ENCODE measurements around the gene ZNF333. TPM values are rescaled to one million over a fixed set of nuclear protein-coding genes. Genes with fewer than 3 reads are reported as not detected.

Gene ZNF333
- total RNA-seq, 2 experiments from 2014 or later: 6.4 to 7.1 TPM

DNA sequence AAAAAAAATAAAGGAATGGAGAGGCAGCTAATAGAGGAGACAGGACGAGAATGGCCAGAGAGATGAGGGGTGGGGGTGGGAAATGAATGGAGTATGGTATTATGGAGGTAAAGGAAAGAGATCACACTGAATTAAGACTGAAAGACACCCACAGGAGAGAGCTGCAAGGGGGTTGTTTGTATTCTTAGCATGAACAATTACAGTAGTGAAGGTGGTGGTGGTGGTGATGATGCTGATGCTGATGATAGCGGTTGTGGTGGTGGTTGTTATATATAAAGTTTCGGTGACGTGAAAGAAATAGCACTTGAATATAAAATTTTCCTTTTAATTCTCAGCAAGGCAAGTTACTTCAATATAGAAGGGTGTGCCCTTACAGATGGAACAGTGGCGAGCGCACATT lies 12.4 kb upstream of the ZNF333 start:
- no peak for DNase-seq
- Mint-ChIP-seq H3K4me1 (no peaks in the 10 kb centered on the region), H3K4me3 (no peak overlapping the region)

GRCh38 chr19:14678199-14678598 lies 11.6 kb upstream of the ZNF333 start:
- no peaks in the 10 kb centered on the region for H3K9me3 Mint-ChIP-seq
- H3K27ac Mint-ChIP-seq: no peak overlapping the region
- H3K4me3 Mint-ChIP-seq: no peak overlapping the region
- H3K36me3 Mint-ChIP-seq: no peaks in the 10 kb centered on the region
- H3K4me1 Mint-ChIP-seq: no peaks in the 10 kb centered on the region
- H3K27me3 Mint-ChIP-seq: peaks cover 16% of the 10 kb centered on the region
- no peak for DNase-seq

More for the DNA sequence above, 12.4 kb upstream of the ZNF333 start:
- Mint-ChIP-seq H3K27ac (no peak overlapping the region), H3K9me3 (no peaks in the 10 kb centered on the region), H3K27me3 (peaks cover 13% of the 10 kb centered on the region), H3K36me3 (no peaks in the 10 kb centered on the region)

DNA sequence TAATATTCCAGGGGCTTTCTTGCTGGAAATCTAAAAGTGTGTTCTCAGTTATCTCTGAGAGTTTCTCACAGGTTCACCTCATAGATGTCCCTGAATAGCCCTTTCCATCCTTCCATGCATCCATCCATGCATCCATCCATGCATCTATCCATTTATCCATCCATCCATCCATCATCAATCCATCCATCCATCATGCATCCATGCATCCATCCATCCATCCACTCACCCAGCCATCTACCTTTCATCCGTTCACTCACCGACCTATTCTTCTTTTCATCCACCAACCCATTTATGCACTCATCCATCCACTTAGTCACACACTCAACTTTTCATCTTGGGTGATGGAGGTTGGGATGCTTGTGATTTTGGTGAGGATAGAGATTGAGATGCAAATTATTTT lies 7.8 kb upstream of the ZNF333 start:
- Mint-ChIP-seq H3K4me3 (no peak overlapping the region), H3K4me1 (no peaks in the 10 kb centered on the region), H3K27me3 (peaks cover 4% of the 10 kb centered on the region), H3K9me3 (no peaks in the 10 kb centered on the region), H3K27ac (no peak overlapping the region), H3K36me3 (no peaks in the 10 kb centered on the region)
- no peak for DNase-seq

- DNase-seq: no peak
- H3K4me1 Mint-ChIP-seq: no peaks in the 10 kb centered on the region
- peaks cover 4% of the 10 kb centered on the region for H3K27me3 Mint-ChIP-seq
- no peaks in the 10 kb centered on the region for H3K9me3 Mint-ChIP-seq
- H3K4me3 Mint-ChIP-seq: no peak overlapping the region
- no peak overlapping the region for H3K27ac Mint-ChIP-seq
- no peaks in the 10 kb centered on the region for H3K36me3 Mint-ChIP-seq
These were observed 6.4 kb upstream of the ZNF333 start for GRCh38 chr19:14683439-14683838.

- no peak overlapping the region for H3K27ac Mint-ChIP-seq
- no peaks in the 10 kb centered on the region for H3K36me3 Mint-ChIP-seq
- no peak overlapping the region for H3K4me3 Mint-ChIP-seq
- peak; percentile 2 for DNase-seq
- H3K4me1 Mint-ChIP-seq: peaks cover 9% of the 10 kb centered on the region
- peaks cover 4% of the 10 kb centered on the region for H3K27me3 Mint-ChIP-seq
- H3K9me3 Mint-ChIP-seq: no peaks in the 10 kb centered on the region
These were observed 3.4 kb upstream of the ZNF333 start for GRCh38 chr19:14686411-14686810.

DNA sequence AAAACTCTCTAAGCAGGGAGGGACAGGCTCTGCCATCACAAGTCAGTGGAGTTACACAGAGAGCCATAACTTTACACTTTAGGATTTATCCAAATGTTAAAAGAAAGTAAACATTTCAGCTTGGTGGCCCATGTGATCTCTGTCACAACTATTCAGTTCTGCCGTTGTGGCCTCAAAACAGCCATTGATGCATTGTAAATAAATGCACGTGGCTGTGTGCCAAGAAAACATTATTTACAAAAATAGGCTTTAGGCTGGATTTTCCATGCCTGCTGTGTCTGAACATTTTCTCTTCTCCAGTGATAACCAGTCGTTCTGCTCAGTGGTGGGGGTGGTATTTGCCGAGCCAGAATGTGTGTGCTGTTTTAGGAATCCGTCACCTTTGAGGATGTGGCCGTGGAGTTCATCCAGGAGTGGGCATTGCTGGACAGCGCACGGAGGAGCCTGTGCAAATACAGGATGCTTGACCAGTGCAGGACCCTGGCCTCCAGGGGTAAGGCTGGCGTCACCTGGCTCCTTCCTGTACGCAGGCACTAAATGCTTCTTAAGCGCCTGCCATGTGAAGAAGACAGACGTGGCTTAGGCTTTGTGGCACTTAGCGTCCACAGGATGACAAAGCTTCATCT lies 4.9 kb downstream of the ZNF333 start:
- Mint-ChIP-seq H3K4me3 (no peak overlapping the region), H3K9me3 (no peaks in the 10 kb centered on the region), H3K36me3 (peaks cover 15% of the 10 kb centered on the region), H3K4me1 (peaks cover 11% of the 10 kb centered on the region), H3K27ac (no peak overlapping the region), H3K27me3 (no peaks in the 10 kb centered on the region)
- no peak for DNase-seq

GRCh38 chr19:14695471-14695870 lies 5.6 kb downstream of the ZNF333 start:
- H3K27ac Mint-ChIP-seq: no peak overlapping the region
- no peak overlapping the region for H3K4me3 Mint-ChIP-seq
- H3K27me3 Mint-ChIP-seq: no peaks in the 10 kb centered on the region
- no peaks in the 10 kb centered on the region for H3K9me3 Mint-ChIP-seq
- peaks cover 17% of the 10 kb centered on the region for H3K36me3 Mint-ChIP-seq
- no peak for DNase-seq
- H3K4me1 Mint-ChIP-seq: peaks cover 10% of the 10 kb centered on the region

DNA sequence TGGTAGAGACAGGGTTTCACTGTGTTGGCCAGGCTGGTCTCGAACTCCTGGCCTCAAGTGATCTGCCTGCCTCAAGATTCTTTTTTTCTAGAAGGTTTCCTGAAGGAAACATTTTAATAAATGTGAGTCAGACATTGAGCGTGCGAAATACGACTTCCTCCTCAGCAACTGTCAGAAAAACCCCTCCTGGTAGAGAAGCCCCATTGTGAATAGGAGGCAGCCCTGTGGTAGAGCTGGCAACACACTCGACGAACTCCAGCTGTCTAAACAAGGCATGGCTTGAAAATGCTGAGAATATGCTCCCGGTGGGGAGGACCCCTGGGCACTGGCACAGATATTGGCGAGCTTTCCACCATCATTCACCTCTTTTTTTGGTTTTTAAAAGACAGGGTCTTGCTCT lies 9.8 kb downstream of the ZNF333 start:
- H3K27me3 Mint-ChIP-seq: no peaks in the 10 kb centered on the region
- DNase-seq: no peak
- no peaks in the 10 kb centered on the region for H3K4me1 Mint-ChIP-seq
- peaks cover 46% of the 10 kb centered on the region for H3K36me3 Mint-ChIP-seq
- H3K4me3 Mint-ChIP-seq: no peak overlapping the region
- H3K9me3 Mint-ChIP-seq: peaks cover 3% of the 10 kb centered on the region
- no peak overlapping the region for H3K27ac Mint-ChIP-seq

- no peak overlapping the region for H3K4me3 Mint-ChIP-seq
- H3K36me3 Mint-ChIP-seq: peaks cover 52% of the 10 kb centered on the region
- peaks cover 3% of the 10 kb centered on the region for H3K9me3 Mint-ChIP-seq
- DNase-seq: no peak
- H3K4me1 Mint-ChIP-seq: no peaks in the 10 kb centered on the region
- H3K27me3 Mint-ChIP-seq: no peaks in the 10 kb centered on the region
- H3K27ac Mint-ChIP-seq: no peak overlapping the region
These were observed 11.0 kb downstream of the ZNF333 start for GRCh38 chr19:14700711-14701375.

DNA sequence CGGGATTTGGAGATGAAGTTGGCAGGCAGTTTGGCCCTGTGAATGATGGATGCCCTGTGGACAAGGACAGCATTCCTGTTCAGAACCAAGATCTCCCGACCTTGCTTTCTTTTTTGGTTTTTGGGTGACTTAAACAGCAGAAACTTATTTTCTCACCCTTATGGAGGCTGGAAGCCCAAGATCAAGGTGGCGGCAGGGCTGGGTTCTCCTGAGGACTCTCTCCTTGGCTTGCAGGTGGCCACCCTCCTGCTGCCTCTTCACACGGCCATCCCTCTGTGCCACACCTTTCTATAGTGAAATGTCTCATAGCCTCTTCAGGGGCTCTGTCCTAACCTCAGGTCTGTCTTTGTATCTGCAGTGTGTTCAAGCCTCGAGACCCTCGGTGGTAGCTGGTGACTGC lies 14.0 kb downstream of the ZNF333 start:
- DNase-seq: no peak
- Mint-ChIP-seq H3K27ac (no peak overlapping the region), H3K9me3 (peaks cover 5% of the 10 kb centered on the region), H3K4me1 (no peaks in the 10 kb centered on the region), H3K36me3 (peaks cover 65% of the 10 kb centered on the region), H3K27me3 (no peaks in the 10 kb centered on the region), H3K4me3 (no peak overlapping the region)

GRCh38 chr19:14704450-14704849 lies 14.6 kb downstream of the ZNF333 start:
- no peaks in the 10 kb centered on the region for H3K4me1 Mint-ChIP-seq
- no peak for DNase-seq
- no peak overlapping the region for H3K4me3 Mint-ChIP-seq
- H3K9me3 Mint-ChIP-seq: peaks cover 5% of the 10 kb centered on the region
- H3K27me3 Mint-ChIP-seq: no peaks in the 10 kb centered on the region
- H3K36me3 Mint-ChIP-seq: peaks cover 68% of the 10 kb centered on the region
- H3K27ac Mint-ChIP-seq: no peak overlapping the region

DNA sequence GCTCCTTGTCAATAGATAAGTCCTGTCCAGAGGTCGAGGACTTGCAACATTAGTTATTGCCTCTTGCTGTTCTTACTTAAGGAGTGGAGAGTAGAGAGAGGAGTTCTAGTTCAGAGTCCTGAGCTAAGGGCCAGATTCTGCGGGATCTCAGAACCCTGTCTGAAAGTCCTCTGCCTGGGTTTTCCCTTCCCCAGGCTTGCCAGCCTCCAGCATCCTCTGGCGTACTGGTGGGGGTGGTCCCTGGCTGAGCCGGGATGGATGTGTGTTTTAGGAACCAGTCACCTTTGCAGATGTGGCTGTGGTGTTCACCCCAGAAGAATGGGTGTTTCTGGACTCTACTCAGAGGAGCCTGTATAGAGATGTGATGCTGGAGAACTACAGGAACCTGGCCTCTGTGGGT lies 26.0 kb downstream of the ZNF333 start:
- Mint-ChIP-seq H3K27ac (no peak overlapping the region), H3K9me3 (peaks cover 75% of the 10 kb centered on the region), H3K4me3 (no peak overlapping the region), H3K4me1 (no peaks in the 10 kb centered on the region), H3K36me3 (peaks cover 95% of the 10 kb centered on the region), H3K27me3 (no peaks in the 10 kb centered on the region)
- DNase-seq: no peak

GRCh38 chr19:14718522-14719116 lies 28.8 kb downstream of the ZNF333 start:
- Mint-ChIP-seq H3K4me1 (no peaks in the 10 kb centered on the region), H3K36me3 (peaks cover 93% of the 10 kb centered on the region), H3K27ac (no peak overlapping the region), H3K9me3 (peaks cover 78% of the 10 kb centered on the region), H3K27me3 (no peaks in the 10 kb centered on the region), H3K4me3 (no peak overlapping the region)
- DNase-seq: no peak

DNA sequence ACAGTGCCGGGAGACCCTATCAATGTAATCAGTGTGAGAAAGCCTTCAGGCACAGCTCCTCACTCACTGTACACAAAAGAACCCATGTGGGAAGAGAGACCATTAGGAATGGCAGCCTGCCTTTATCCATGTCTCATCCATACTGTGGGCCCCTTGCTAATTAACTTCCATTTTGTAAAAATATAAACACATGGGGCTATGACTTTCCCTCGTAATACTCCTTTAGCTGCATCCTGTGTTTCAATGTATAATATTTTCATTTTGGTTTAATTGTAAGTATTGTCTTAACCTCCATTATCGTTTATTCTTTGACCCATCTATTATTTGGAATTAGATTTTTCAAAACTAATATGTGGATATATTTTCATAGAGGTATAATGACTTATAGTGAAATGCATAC lies 29.3 kb downstream of the ZNF333 start:
- H3K36me3 Mint-ChIP-seq: peaks cover 93% of the 10 kb centered on the region
- no peak overlapping the region for H3K4me3 Mint-ChIP-seq
- no peaks in the 10 kb centered on the region for H3K4me1 Mint-ChIP-seq
- no peak for DNase-seq
- no peaks in the 10 kb centered on the region for H3K27me3 Mint-ChIP-seq
- H3K27ac Mint-ChIP-seq: no peak overlapping the region
- H3K9me3 Mint-ChIP-seq: peaks cover 77% of the 10 kb centered on the region

DNA sequence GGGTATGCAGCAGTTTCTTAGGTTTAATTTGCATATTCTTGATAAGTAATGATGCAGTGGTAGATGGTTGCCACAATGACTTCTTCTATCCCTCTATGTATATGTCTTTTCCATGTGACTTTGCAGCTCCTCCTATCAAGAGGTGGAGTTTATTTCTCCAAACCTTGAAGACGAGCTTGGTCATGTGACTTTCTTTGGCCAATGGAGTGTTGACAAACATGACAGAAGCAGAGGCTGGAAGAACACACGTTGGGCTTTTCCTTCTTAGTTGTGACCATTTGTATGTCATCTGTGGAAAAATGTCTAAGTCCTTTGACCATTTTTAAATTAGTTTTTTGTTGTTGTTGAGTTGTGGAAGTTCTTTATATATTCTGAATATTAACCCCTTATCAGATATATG lies 32.3 kb downstream of the ZNF333 start:
- peaks cover 66% of the 10 kb centered on the region for H3K9me3 Mint-ChIP-seq
- no peaks in the 10 kb centered on the region for H3K27me3 Mint-ChIP-seq
- DNase-seq: no peak
- no peak overlapping the region for H3K27ac Mint-ChIP-seq
- no peak overlapping the region for H3K4me3 Mint-ChIP-seq
- H3K36me3 Mint-ChIP-seq: peaks cover 80% of the 10 kb centered on the region
- no peaks in the 10 kb centered on the region for H3K4me1 Mint-ChIP-seq

DNA sequence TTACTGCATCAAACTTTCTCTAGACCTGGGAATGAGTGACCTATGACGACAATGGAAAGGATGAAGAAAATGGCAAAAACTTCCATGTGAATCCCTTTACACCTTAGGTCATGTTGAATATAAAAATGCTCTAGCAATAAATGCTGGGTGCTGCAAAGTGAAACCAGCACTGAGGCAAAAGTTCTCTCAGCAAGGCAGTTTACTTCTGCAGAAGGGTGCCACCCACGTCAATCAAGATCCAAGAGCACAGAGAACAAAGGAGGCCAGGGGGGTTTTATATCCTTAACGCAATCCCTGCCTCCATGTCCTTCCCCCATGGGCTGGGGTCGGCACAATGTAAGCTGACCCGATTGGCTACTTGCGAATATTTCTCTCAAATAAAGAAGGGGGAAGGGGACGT lies 38.7 kb downstream of the ZNF333 start:
- peaks cover 6% of the 10 kb centered on the region for H3K27me3 Mint-ChIP-seq
- H3K4me1 Mint-ChIP-seq: no peaks in the 10 kb centered on the region
- H3K27ac Mint-ChIP-seq: no peak overlapping the region
- peaks cover 24% of the 10 kb centered on the region for H3K36me3 Mint-ChIP-seq
- peaks cover 48% of the 10 kb centered on the region for H3K9me3 Mint-ChIP-seq
- no peak for DNase-seq
- H3K4me3 Mint-ChIP-seq: no peak overlapping the region

Data from activated naive CD8-positive, alpha-beta T cell treated with anti-CD3 and anti-CD28 coated beads for 36 hours (primary cell).